ENCODE measurements around the gene KIF21B. TPM values are rescaled to one million over a fixed set of nuclear protein-coding genes. Genes with fewer than 3 reads are reported as not detected.

The KIF21B gene
- total and polyA plus RNA-seq, 2 experiments from 2014 or later = 0.18 to 1.3 TPM

DNA sequence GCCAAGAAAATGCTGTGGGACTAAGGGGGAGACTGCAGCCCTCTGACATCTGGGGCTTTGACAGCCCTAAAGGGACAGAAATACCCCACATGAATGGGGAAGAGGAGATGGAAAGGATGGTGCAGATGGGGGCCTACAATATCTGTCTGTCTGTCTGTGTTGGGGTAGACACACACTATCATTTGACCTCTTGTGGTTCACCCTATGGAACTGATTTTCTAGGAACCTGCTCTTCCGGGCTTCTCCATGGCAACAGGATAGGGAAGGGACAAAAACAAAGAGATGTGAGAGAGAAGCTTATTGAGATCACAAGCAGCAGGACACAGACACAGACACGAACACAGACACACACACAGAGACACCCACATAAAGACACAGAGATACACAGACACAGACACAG is 17.1 kb downstream of the KIF21B start:
- WGBS (ENCODE audit: low lambda C conversion rate, missing lambda C conversion rate) = 59% methylated on average over 2 of the region's 2 CpGs
- H3K4me3 ChIP-seq = no peak overlapping the region
- H3K79me2 ChIP-seq = no peaks in the 10 kb centered on the region
- H2AFZ ChIP-seq = no peak overlapping the region
- no peaks in the 10 kb centered on the region for H3K27me3 ChIP-seq
- H3K9me2 ChIP-seq (replicated peaks; ENCODE audit: insufficient read depth) = no peaks in the 10 kb centered on the region
- TF ChIP-seq CTCF (IDR thresholded peaks at IDR 0.05; ENCODE audit: poor library complexity) (no peak), EZH2phosphoT487 (IDR thresholded peaks at IDR 0.05; ENCODE audit: low read depth, severe bottlenecking, unreplicated experiment) (no peak), EZH2 (IDR thresholded peaks at IDR 0.05; ENCODE audit: borderline replicate concordance) (no peak)
- H3K27ac ChIP-seq = no peak overlapping the region
- H3K9me3 ChIP-seq (ENCODE audit: low read depth) = no peaks in the 10 kb centered on the region
- H4K20me1 ChIP-seq (ENCODE audit: insufficient read depth, poor library complexity, severe bottlenecking) = no peaks in the 10 kb centered on the region
- H3K4me1 ChIP-seq (ENCODE audit: insufficient read depth) = no peaks in the 10 kb centered on the region
- no peak for DNase-seq (ENCODE audit: low spot score)
- H3K4me2 ChIP-seq = no peak overlapping the region
- no peaks in the 10 kb centered on the region for H3K36me3 ChIP-seq (replicated peaks; ENCODE audit: insufficient read depth, low read depth)

DNA sequence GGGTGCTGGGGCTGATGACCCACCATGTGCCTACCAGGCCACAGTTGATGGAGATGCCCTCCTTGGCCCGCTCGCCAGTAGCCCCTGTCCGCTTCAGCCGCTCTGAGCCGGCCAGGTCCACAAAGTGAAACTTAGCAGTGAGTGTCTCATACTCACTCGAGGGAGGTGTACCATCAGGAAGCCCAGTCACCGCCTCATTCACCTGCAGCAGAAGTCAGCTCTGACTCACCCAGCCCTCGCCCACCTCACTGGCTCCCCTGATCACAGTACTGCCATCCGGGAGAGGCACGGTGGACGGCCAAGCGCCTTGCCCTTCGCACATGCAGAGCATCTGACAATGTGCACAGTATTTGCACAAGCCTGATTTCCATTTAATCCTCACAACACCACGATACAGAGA is 18.8 kb downstream of the KIF21B start:
- Histone ChIP-seq H3K9me2 (replicated peaks; ENCODE audit: insufficient read depth) (no peaks in the 10 kb centered on the region), H3K79me2 (no peaks in the 10 kb centered on the region), H3K27ac (no peak overlapping the region), H3K9me3 (ENCODE audit: low read depth) (no peaks in the 10 kb centered on the region), H3K4me2 (no peak overlapping the region), H4K20me1 (ENCODE audit: insufficient read depth, poor library complexity, severe bottlenecking) (no peaks in the 10 kb centered on the region), H3K4me1 (ENCODE audit: insufficient read depth) (no peaks in the 10 kb centered on the region), H3K27me3 (no peaks in the 10 kb centered on the region), H3K4me3 (no peak overlapping the region), H3K36me3 (replicated peaks; ENCODE audit: insufficient read depth, low read depth) (no peaks in the 10 kb centered on the region), H2AFZ (no peak overlapping the region)
- TF ChIP-seq CTCF (IDR thresholded peaks at IDR 0.05; ENCODE audit: poor library complexity) = no peak
- no peak for TF ChIP-seq EZH2phosphoT487 (IDR thresholded peaks at IDR 0.05; ENCODE audit: low read depth, severe bottlenecking, unreplicated experiment)
- TF ChIP-seq EZH2 (IDR thresholded peaks at IDR 0.05; ENCODE audit: borderline replicate concordance) = no peak
- DNase-seq (ENCODE audit: low spot score) = no peak
- WGBS (ENCODE audit: low lambda C conversion rate, missing lambda C conversion rate) = 93% methylated on average over 14 of the region's 14 CpGs

GRCh38 chr1:201004154-201004553 is 19.4 kb downstream of the KIF21B start:
- 90% methylated on average over 6 of the region's 6 CpGs for WGBS (ENCODE audit: low lambda C conversion rate, missing lambda C conversion rate)
- H3K9me2 ChIP-seq (replicated peaks; ENCODE audit: insufficient read depth) = no peaks in the 10 kb centered on the region
- H3K4me1 ChIP-seq (ENCODE audit: insufficient read depth) = no peaks in the 10 kb centered on the region
- DNase-seq (ENCODE audit: low spot score) = no peak
- no peaks in the 10 kb centered on the region for H4K20me1 ChIP-seq (ENCODE audit: insufficient read depth, poor library complexity, severe bottlenecking)
- H3K27me3 ChIP-seq = no peaks in the 10 kb centered on the region
- H3K4me3 ChIP-seq = no peak overlapping the region
- H2AFZ ChIP-seq = no peak overlapping the region
- TF ChIP-seq CTCF (IDR thresholded peaks at IDR 0.05; ENCODE audit: poor library complexity) (no peak), EZH2 (IDR thresholded peaks at IDR 0.05; ENCODE audit: borderline replicate concordance) (no peak), EZH2phosphoT487 (IDR thresholded peaks at IDR 0.05; ENCODE audit: low read depth, severe bottlenecking, unreplicated experiment) (no peak)
- no peak overlapping the region for H3K4me2 ChIP-seq
- no peak overlapping the region for H3K27ac ChIP-seq
- no peaks in the 10 kb centered on the region for H3K36me3 ChIP-seq (replicated peaks; ENCODE audit: insufficient read depth, low read depth)
- H3K9me3 ChIP-seq (ENCODE audit: low read depth) = no peaks in the 10 kb centered on the region
- no peaks in the 10 kb centered on the region for H3K79me2 ChIP-seq

DNA sequence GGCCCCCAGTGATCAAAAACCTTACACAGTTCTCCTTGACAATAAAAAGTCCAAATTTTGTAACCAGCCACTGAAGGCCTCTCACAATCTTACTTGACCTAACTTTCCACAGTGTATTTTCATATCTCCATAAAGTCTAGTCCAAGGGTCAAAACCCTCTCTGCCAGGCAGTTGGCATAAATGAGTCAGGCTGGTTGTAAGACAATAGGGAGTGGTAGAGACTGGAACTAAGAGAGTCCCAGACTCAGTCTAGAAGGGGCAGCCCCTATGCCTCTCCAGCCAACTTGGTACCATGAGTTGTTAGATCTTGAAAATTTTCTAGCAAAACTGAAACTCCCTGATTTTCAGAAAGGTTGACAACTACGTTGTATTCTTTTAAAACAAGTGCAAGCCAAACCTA is 21.0 kb downstream of the KIF21B start:
- H3K27me3 ChIP-seq = no peaks in the 10 kb centered on the region
- no peaks in the 10 kb centered on the region for H3K9me3 ChIP-seq (ENCODE audit: low read depth)
- no peaks in the 10 kb centered on the region for H3K4me1 ChIP-seq (ENCODE audit: insufficient read depth)
- no peaks in the 10 kb centered on the region for H4K20me1 ChIP-seq (ENCODE audit: insufficient read depth, poor library complexity, severe bottlenecking)
- no peak overlapping the region for H3K27ac ChIP-seq
- no peaks in the 10 kb centered on the region for H3K79me2 ChIP-seq
- no peak for TF ChIP-seq EZH2phosphoT487 (IDR thresholded peaks at IDR 0.05; ENCODE audit: low read depth, severe bottlenecking, unreplicated experiment)
- no peak for TF ChIP-seq CTCF (IDR thresholded peaks at IDR 0.05; ENCODE audit: poor library complexity)
- TF ChIP-seq EZH2 (IDR thresholded peaks at IDR 0.05; ENCODE audit: borderline replicate concordance) = no peak
- H3K4me2 ChIP-seq = no peak overlapping the region
- DNase-seq (ENCODE audit: low spot score) = no peak
- 91% methylated on average over 1 of the region's 1 CpG for WGBS (ENCODE audit: low lambda C conversion rate, missing lambda C conversion rate)
- H3K36me3 ChIP-seq (replicated peaks; ENCODE audit: insufficient read depth, low read depth) = no peaks in the 10 kb centered on the region
- H3K9me2 ChIP-seq (replicated peaks; ENCODE audit: insufficient read depth) = no peaks in the 10 kb centered on the region
- no peak overlapping the region for H3K4me3 ChIP-seq
- no peak overlapping the region for H2AFZ ChIP-seq
